Neuron (in vitro differentiated cells): ENCODE measurements around the gene DAPK1.

Source experiments
- H2AFZ ChIP-seq: one replicate; pipeline ENCODE4 v1.6.1; 2013; ENCODE audit warnings: low read depth, mild to moderate bottlenecking, inconsistent platforms, low read length, moderate library complexity
- H3K27me3 ChIP-seq: one replicate; pipeline ENCODE4 v1.6.1; 2013; ENCODE audit warnings: low read length; ENCODE audit not compliant: insufficient read depth
- H3K36me3 ChIP-seq: one replicate; pipeline ENCODE4 v1.6.1; 2013; ENCODE audit warnings: low read length; ENCODE audit not compliant: insufficient read depth
- H3K4me1 ChIP-seq: one replicate; pipeline ENCODE4 v1.6.1; 2013; ENCODE audit warnings: low read length; ENCODE audit not compliant: insufficient read depth
- H3K4me3 ChIP-seq: 2 replicates; pipeline ENCODE4 v1.5.1; 2013; ENCODE audit warnings: mild to moderate bottlenecking, low read length, moderate library complexity
- H3K9me3 ChIP-seq: one replicate; pipeline ENCODE4 v1.6.1; 2013; ENCODE audit warnings: low read length

Gene DAPK1

GRCh38 chr9:87640385-87640795 is 142.7 kb downstream of the DAPK1 start:
- H3K4me3 ChIP-seq, result no peak overlapping the region
- H3K27me3 ChIP-seq, result no peaks in the 10 kb centered on the region
- no peaks in the 10 kb centered on the region for H3K9me3 ChIP-seq
- peaks cover 8% of the 10 kb centered on the region for H3K4me1 ChIP-seq
- H2AFZ ChIP-seq, result no peak overlapping the region
- peaks cover 47% of the 10 kb centered on the region for H3K36me3 ChIP-seq

DNA sequence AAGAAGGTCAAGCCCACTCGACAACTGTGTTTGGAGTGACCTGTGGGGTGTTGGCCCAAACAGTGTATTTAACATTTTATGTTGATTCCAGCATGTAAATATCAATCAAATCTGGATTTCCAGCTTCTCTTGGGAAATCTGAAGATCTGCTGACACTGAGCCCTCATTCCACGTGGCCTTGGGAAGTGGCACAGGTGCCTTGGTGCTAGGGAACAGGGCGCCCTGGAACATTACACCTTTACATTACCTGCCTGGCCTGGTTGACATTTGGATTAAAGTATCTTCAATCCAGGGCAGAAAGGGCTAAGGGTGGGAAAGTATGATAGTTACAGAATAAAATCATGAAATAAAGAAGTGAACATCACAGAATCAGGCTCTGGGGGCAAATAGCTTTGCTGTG is 143.4 kb downstream of the DAPK1 start:
- Histone ChIP-seq H3K27me3 (no peaks in the 10 kb centered on the region), H2AFZ (no peak overlapping the region), H3K4me1 (peaks cover 8% of the 10 kb centered on the region), H3K4me3 (no peak overlapping the region), H3K9me3 (no peaks in the 10 kb centered on the region), H3K36me3 (peaks cover 51% of the 10 kb centered on the region)

DNA sequence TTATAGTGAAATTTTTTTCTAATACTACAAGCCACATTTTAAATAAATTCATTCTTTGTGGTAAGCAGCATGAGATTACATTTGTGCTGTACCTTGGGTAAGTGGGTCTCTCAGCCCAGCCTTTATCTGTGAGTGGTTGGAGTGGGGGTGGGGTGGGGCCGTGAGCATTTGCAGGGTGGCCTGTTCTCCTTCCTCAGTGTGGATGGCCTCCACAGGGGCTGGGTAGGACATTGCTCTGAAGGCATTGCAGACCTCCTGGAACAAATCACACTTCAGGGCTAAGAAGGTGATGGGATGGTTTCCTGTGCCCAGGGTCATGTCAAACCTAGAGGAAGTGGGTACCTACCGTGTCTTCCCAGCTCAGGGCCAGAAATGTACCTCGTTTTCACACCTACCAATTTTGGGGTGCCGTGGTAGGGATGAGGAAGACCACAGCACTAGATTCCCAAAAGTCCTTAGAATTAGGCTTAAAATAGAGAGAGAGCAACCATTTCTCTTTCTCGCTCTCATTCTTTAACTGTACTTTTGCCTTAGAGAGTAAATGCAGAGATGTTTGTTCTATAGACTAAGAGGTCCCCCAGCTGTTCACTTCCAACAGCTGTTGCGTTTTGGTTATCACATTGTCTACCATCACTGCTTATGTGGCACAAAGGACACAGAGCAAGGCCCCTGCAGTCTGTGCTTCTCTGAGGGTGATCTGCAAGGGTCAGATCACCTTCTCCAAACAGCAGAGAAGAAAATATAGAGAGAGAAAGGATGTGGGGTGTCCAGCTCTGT is 144.9 kb downstream of the DAPK1 start:
- H3K27me3 ChIP-seq, result no peaks in the 10 kb centered on the region
- H3K4me3 ChIP-seq, result no peak overlapping the region
- no peak overlapping the region for H2AFZ ChIP-seq
- no peaks in the 10 kb centered on the region for H3K9me3 ChIP-seq
- H3K4me1 ChIP-seq, result peaks cover 8% of the 10 kb centered on the region
- peaks cover 66% of the 10 kb centered on the region for H3K36me3 ChIP-seq

DNA sequence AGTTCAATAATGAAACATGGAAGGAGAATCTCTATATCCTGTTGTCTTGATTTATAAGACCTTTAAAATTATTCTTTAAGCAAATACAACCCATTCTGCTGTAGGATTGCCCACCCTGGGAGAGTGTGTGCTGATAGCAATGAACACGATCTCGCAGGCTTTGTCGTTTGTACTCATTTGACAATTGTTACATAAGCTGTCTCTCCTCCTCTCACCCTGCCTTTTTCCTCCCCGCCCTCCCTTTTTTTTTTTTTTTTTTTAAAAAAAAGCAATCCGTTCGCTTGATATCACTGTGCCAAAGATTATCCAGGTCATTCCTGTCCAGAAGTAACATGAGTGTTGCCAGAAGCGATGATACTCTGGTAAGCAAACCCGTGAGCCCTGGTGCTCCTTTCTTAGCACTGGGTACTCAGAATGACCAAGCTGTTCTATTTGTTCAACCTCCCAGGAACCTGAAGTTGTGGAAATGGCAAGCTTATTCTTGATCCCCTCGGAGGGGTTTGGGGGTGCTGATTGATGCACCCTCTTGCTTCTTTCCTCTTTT is 145.5 kb downstream of the DAPK1 start:
- H3K4me1 ChIP-seq, result peaks cover 8% of the 10 kb centered on the region
- peaks cover 72% of the 10 kb centered on the region for H3K36me3 ChIP-seq
- H3K27me3 ChIP-seq, result no peaks in the 10 kb centered on the region
- no peak overlapping the region for H2AFZ ChIP-seq
- no peak overlapping the region for H3K4me3 ChIP-seq
- no peaks in the 10 kb centered on the region for H3K9me3 ChIP-seq

DNA sequence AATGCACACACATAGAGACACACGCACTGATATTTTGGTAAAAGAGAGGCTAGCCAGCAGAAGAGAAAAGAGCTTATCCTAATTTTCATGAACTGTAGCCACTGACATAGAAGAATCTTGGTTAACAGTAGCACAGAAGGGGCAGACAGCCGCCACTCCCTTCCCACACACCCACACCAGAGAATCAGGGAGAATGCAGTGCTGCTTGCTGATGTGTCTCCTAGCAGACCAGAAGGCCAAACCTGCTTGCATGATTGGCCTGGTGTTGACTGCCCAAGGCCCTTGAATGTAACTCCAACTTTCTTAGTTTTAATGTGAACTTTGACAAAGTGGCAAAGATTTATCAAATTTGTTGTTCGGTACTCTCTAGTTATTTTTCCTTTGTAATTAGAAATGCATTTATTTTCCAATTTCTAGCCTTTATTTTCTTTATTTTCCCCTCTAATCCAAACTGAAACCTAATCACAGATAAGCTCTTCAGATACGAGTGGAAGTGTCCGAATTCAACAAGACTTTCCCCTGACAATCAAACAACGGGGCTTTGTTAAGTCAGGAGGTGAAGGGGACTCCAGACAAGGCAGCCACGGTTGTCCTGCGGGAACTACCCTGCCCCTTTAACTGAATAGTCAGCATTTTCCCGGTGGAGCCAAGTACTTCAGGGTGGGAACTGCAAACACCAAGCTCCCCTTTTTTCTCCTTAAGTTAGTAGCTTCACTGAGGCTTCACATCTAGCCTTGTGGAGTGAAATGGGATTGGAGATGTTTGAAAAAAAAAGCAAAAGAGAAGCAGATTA is 146.3 kb downstream of the DAPK1 start:
- peaks cover 8% of the 10 kb centered on the region for H3K4me1 ChIP-seq
- no peak overlapping the region for H2AFZ ChIP-seq
- no peaks in the 10 kb centered on the region for H3K27me3 ChIP-seq
- H3K9me3 ChIP-seq, result no peaks in the 10 kb centered on the region
- H3K4me3 ChIP-seq, result no peak overlapping the region
- H3K36me3 ChIP-seq, result peaks cover 73% of the 10 kb centered on the region

DNA sequence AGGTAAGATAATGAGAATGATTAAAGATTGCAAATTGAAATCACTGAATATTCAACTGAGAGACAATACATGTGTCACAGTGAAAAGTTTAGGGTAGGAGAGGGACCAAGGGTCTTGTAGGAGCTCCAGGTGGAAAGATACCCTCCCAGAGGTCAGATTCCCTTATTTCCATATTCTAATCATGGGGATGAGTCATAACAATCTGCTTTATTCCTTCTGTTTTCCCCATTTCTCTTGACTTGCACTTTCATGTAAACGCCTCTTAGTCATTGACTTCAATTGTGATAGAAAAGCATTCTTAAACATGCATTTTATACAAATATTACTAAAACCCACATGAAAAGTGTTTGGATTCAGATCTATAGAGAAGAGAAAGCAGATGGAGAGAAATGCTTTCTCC is 147.0 kb downstream of the DAPK1 start:
- Histone ChIP-seq H3K4me3 (no peak overlapping the region), H2AFZ (no peak overlapping the region), H3K9me3 (no peaks in the 10 kb centered on the region), H3K36me3 (peaks cover 80% of the 10 kb centered on the region), H3K4me1 (peaks cover 8% of the 10 kb centered on the region), H3K27me3 (no peaks in the 10 kb centered on the region)

DNA sequence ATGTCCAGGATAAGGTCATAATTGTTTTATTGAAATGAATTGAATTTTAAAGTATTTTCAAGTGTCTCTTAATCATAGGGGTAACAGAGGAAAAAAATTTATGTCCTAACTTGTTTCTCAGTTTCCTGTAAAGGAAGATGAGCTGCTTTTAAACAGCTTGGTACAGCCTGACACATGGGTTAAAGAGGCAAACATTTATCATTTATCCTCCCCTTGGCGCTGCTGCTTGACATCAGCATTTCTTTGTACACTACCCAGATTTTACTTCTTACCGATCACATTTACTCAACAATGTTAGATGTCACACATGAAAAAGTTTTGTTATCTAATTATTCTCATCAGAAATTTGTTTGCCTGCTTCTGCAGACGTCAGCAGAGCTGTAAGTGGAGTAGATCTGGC is 148.9 kb downstream of the DAPK1 start:
- Histone ChIP-seq H3K9me3 (no peaks in the 10 kb centered on the region), H2AFZ (no peak overlapping the region), H3K4me3 (no peak overlapping the region), H3K4me1 (peaks cover 8% of the 10 kb centered on the region), H3K27me3 (no peaks in the 10 kb centered on the region), H3K36me3 (peaks cover 75% of the 10 kb centered on the region)

GRCh38 chr9:87647114-87647513 is 149.4 kb downstream of the DAPK1 start:
- Histone ChIP-seq H3K4me3 (no peak overlapping the region), H3K27me3 (no peaks in the 10 kb centered on the region), H3K9me3 (no peaks in the 10 kb centered on the region), H3K4me1 (peaks cover 8% of the 10 kb centered on the region), H2AFZ (no peak overlapping the region), H3K36me3 (peaks cover 70% of the 10 kb centered on the region)

- Histone ChIP-seq H3K9me3 (no peaks in the 10 kb centered on the region), H3K4me3 (no peak overlapping the region), H2AFZ (no peak overlapping the region), H3K36me3 (peaks cover 57% of the 10 kb centered on the region), H3K4me1 (peaks cover 8% of the 10 kb centered on the region), H3K27me3 (no peaks in the 10 kb centered on the region)
Measured at GRCh38 chr9:87648606-87649005, 150.9 kb downstream of the DAPK1 start.

DNA sequence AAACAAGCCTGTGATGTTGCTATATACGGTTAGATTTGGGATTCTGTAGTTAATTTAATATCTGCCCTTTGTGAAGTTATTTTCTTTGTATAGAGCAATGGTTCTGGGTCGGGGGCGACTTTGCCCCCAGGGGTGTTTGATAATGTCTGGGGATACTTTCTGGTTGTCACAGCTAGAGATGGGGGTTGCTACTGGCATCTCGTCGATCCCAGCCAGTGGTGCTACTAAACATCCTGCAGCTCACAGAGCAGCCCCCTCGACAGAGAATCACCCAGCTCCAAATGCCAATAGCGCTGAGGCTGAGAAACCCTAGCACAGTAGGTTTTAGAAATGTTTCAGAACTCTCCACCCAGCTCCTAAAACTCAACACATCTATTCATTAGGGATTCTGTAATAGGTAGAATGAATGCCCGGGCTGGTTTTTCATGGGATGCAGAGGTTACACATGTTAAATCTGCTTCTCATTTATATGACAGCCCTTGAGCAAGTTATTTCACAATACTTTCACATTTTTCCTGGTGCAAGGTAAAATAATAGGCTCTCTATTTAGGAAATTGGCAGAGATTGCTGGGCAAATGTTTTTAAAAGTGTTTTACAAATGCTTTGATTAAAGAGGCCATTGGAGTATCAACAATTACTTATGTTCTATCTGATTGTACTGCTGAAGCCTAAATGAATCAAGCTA is 153.1 kb downstream of the DAPK1 start:
- no peak overlapping the region for H3K4me3 ChIP-seq
- H2AFZ ChIP-seq, result no peak overlapping the region
- H3K27me3 ChIP-seq, result no peaks in the 10 kb centered on the region
- peaks cover 60% of the 10 kb centered on the region for H3K36me3 ChIP-seq
- H3K9me3 ChIP-seq, result no peaks in the 10 kb centered on the region
- no peaks in the 10 kb centered on the region for H3K4me1 ChIP-seq

DNA sequence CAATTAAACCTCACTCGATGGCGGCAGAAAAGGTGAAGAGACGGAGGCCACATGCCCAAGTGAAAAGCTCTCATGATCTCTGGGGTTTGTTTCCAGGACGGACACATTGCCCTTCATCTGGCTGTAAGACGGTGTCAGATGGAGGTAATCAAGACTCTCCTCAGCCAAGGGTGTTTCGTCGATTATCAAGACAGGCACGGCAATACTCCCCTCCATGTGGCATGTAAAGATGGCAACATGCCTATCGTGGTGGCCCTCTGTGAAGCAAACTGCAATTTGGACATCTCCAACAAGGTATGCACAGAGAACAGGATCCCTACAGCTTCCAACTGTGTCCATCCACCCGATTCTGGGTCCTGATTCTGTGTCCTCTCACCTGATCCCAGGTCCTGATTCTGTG is 153.8 kb downstream of the DAPK1 start:
- no peaks in the 10 kb centered on the region for H3K4me1 ChIP-seq
- H3K27me3 ChIP-seq, result no peaks in the 10 kb centered on the region
- no peak overlapping the region for H2AFZ ChIP-seq
- H3K9me3 ChIP-seq, result no peaks in the 10 kb centered on the region
- H3K4me3 ChIP-seq, result no peak overlapping the region
- H3K36me3 ChIP-seq, result peaks cover 54% of the 10 kb centered on the region

DNA sequence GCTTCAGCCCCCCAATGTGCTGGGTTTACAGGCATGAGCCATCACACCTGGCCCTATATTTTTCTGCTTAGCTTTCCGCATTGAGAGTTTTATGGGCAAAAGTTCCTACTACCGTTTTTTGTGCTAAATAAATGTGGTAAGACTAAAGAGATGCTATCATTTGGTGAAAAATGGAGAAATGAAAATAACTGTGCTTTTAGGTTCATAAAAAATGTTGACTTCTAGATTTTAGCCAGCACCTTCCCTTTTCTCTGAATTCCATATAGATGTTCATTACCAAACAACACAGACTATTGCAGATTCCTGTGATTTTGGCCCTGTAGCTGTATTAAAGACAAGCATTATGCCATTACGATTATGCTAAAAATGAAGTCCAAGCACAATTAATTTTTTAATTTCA is 156.3 kb downstream of the DAPK1 start:
- no peaks in the 10 kb centered on the region for H3K27me3 ChIP-seq
- no peaks in the 10 kb centered on the region for H3K4me1 ChIP-seq
- peaks cover 44% of the 10 kb centered on the region for H3K36me3 ChIP-seq
- H3K4me3 ChIP-seq, result no peak overlapping the region
- H3K9me3 ChIP-seq, result no peaks in the 10 kb centered on the region
- no peak overlapping the region for H2AFZ ChIP-seq

DNA sequence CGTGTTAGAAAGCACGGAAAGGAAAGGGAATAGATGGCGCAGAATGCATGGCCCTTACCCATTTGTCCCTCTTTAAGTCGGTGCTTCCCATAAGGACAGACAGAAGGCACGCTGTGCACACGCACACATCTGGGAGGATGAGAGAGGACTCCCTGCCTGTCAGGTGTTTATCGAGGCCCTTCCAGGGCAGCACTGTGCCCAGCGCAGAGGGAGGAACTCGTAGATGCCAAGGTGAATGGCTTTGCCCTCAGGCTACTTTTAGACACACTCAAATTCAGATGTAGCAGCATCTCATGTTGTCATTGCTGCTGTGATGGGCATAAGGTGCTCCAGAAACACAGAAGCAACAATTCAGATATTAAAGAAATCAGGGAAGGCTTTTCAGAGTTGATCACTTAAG is 158.1 kb downstream of the DAPK1 start:
- H3K4me3 ChIP-seq, result no peak overlapping the region
- no peak overlapping the region for H2AFZ ChIP-seq
- peaks cover 43% of the 10 kb centered on the region for H3K36me3 ChIP-seq
- H3K27me3 ChIP-seq, result no peaks in the 10 kb centered on the region
- peaks cover 2% of the 10 kb centered on the region for H3K9me3 ChIP-seq
- no peaks in the 10 kb centered on the region for H3K4me1 ChIP-seq
